Measurements from ENCODE around the gene ITGAD. TPM values are rescaled to one million over a fixed set of nuclear protein-coding genes. Genes with fewer than 3 reads are reported as not detected.

The ITGAD gene
- total RNA-seq, 1 experiment from 2014 or later: not detected

- H2BK20ac ChIP-seq (ENCODE audit: low read depth, low read length, poor library complexity, severe bottlenecking): no peak within 1 kb of the TSS
- H4K5ac ChIP-seq (ENCODE audit: insufficient read length, low read depth, low read length): no peak within 1 kb of the TSS
- no peak within 1 kb of the TSS for H3K27ac Mint-ChIP-seq
- peaks cover 5 to 9% of the 10 kb centered on the region in 2 experiments; a peak in 3 of 4 replicates for H3K4me1 Mint-ChIP-seq
- H3K9me3 ChIP-seq (ENCODE audit: control insufficient read depth, low read depth, low read length): no peaks in the 10 kb centered on the region
- no peak within 1 kb of the TSS for H2BK120ac ChIP-seq (ENCODE audit: low read depth, low read length, poor library complexity, severe bottlenecking)
- H3K18ac ChIP-seq (ENCODE audit: insufficient read length, low read depth, low read length): no peak within 1 kb of the TSS
- H3K23me2 ChIP-seq (ENCODE audit: insufficient read length, low read depth, low read length, poor library complexity, severe bottlenecking): no peaks in the 10 kb centered on the region
- no peak within 1 kb of the TSS for H3K9ac ChIP-seq (ENCODE audit: extremely low read depth, insufficient read length, low read length)
- H3K79me1 ChIP-seq (ENCODE audit: insufficient read depth, low read depth, low read length, poor library complexity, severe bottlenecking): no peaks in the 10 kb centered on the region
- H3K4me2 ChIP-seq (ENCODE audit: insufficient read depth, insufficient read length, low read length): no peak within 1 kb of the TSS
- peaks cover 8% of the 10 kb centered on the region; the same call in 1 of the 2 replicates for H3K27me3 ChIP-seq (ENCODE audit: insufficient read depth, low read length)
- H2BK15ac ChIP-seq (ENCODE audit: low read depth, low read length): no peak within 1 kb of the TSS
- H3K9me3 Mint-ChIP-seq: no peaks in the 10 kb centered on the region; a peak in 2 of 5 replicates
- no peak within 1 kb of the TSS for H3K14ac ChIP-seq (ENCODE audit: insufficient read depth, low read length)
- no peak within 1 kb of the TSS for H3K4ac ChIP-seq (ENCODE audit: low read depth, low read length)
- DNase-seq: no peak
- no peak within 1 kb of the TSS for H4K91ac ChIP-seq (ENCODE audit: insufficient read length, low read depth, low read length)
- H2BK5ac ChIP-seq (ENCODE audit: insufficient read length, low read length): no peak within 1 kb of the TSS
- no peak within 1 kb of the TSS for H2BK12ac ChIP-seq (ENCODE audit: insufficient read length, low read depth, low read length)
- no peaks in the 10 kb centered on the region for H3K36me3 Mint-ChIP-seq (ENCODE audit: insufficient read depth in 1 of 3, low read depth in 3 of 3)
- no peak within 1 kb of the TSS for H3K23ac ChIP-seq (ENCODE audit: insufficient read length, low read depth, low read length)
- H2AFZ ChIP-seq (ENCODE audit: low read length): no peak within 1 kb of the TSS
- no peaks in the 10 kb centered on the region for H3K4me1 ChIP-seq (ENCODE audit: insufficient read depth, low read length)
- H3K56ac ChIP-seq (ENCODE audit: insufficient read length, low read depth, low read length): no peak within 1 kb of the TSS
- H3K79me2 ChIP-seq (ENCODE audit: insufficient read depth, low read length): no peaks in the 10 kb centered on the region
- TF ChIP-seq CTCF (conservative IDR thresholded peaks at IDR 0.05): no peak
- H4K8ac ChIP-seq (replicated peaks; ENCODE audit: insufficient read length, low read depth, low read length): no peak within 1 kb of the TSS
- H3K27me3 Mint-ChIP-seq (ENCODE audit: low read depth): peaks cover 13% of the 10 kb centered on the region
- H3K27ac ChIP-seq (ENCODE audit: insufficient read length, low read depth, low read length): no peak within 1 kb of the TSS
- no CpG with 5 or more reads among the region's 7 CpGs for WGBS (ENCODE audit: extremely low coverage, insufficient read length, low lambda C conversion rate)
- H3T11ph ChIP-seq (ENCODE audit: low read length): no peak within 1 kb of the TSS
- H4K20me1 ChIP-seq (ENCODE audit: control insufficient read depth, insufficient read depth, insufficient read length): no peaks in the 10 kb centered on the region
- no peak within 1 kb of the TSS for H3K4me3 Mint-ChIP-seq
- no peak within 1 kb of the TSS for H2AK5ac ChIP-seq (ENCODE audit: insufficient read length, low read length)
These were observed 35.1 kb downstream of the ITGAD start, which contains the start of gene COX6A2 for GRCh38 chr16:31428279-31428597. COX6A2 (minus strand) TSS chr16:31428360; CDS start chr16:31428325, 35 bp downstream.

Data from H9 (cell line).